Hepatocyte (in vitro differentiated cells): ENCODE measurements around the gene WDR90. TPM values are rescaled to one million over a fixed set of nuclear protein-coding genes. Genes with fewer than 3 reads are reported as not detected.

ENCODE experiments used
- DNase-seq: peaks from one replicate; pipeline ENCODE4 v3.0.0-alpha.2; 2016; ENCODE audit warnings: low spot score
- H2AFZ ChIP-seq: fragments of 200-600 bp; sonication (generic); 2 replicates; pipeline ENCODE4 v1.6.0; 2016; ENCODE audit warnings: antibody characterized with exemption, mild to moderate bottlenecking
- H3K27ac ChIP-seq: fragments of 200-600 bp; sonication (generic); 2 replicates; pipeline ENCODE4 v1.5.1; 2016; ENCODE audit warnings: mild to moderate bottlenecking
- H3K27me3 ChIP-seq: fragments of 200-600 bp; sonication (generic); 2 replicates; pipeline ENCODE4 v1.6.1; 2016
- H3K36me3 ChIP-seq: fragments of 200-600 bp; sonication (generic); replicated peaks from 2 replicates; pipeline ENCODE4 v1.5.1; 2016; ENCODE audit warnings: low read depth; ENCODE audit not compliant: insufficient read depth
- H3K4me1 ChIP-seq: fragments of 200-600 bp; sonication (generic); 2 replicates; pipeline ENCODE4 v1.5.1; 2016; ENCODE audit warnings: mild to moderate bottlenecking, moderate library complexity; ENCODE audit not compliant: insufficient read depth
- H3K4me2 ChIP-seq: fragments of 200-600 bp; sonication (generic); 2 replicates; pipeline ENCODE4 v1.6.0; 2016
- H3K4me3 ChIP-seq: fragments of 200-600 bp; sonication (generic); 2 replicates; pipeline ENCODE4 v1.5.1; 2016; ENCODE audit warnings: mild to moderate bottlenecking
- H3K79me2 ChIP-seq: fragments of 200-600 bp; sonication (generic); 2 replicates; pipeline ENCODE4 v1.6.0; 2017; ENCODE audit warnings: mild to moderate bottlenecking
- H3K9me2 ChIP-seq: fragments of 200-600 bp; sonication (generic); replicated peaks from 2 replicates; pipeline ENCODE4 v1.6.0; 2017; ENCODE audit warnings: mild to moderate bottlenecking; ENCODE audit not compliant: insufficient read depth
- H3K9me3 ChIP-seq: fragments of 200-600 bp; sonication (generic); 2 replicates; pipeline ENCODE4 v1.5.1; 2016; ENCODE audit warnings: low read depth, mild to moderate bottlenecking
- H4K20me1 ChIP-seq: fragments of 200-600 bp; sonication (generic); 2 replicates; pipeline ENCODE4 v1.6.0; 2016; ENCODE audit warnings: mild to moderate bottlenecking; ENCODE audit not compliant: insufficient read depth, poor library complexity, severe bottlenecking
- CTCF ChIP-seq: fragments of 200-600 bp; sonication (generic); IDR thresholded peaks from 2 replicates; pipeline ENCODE4 v1.5.1; 2016; ENCODE audit warnings: antibody characterized with exemption, mild to moderate bottlenecking; ENCODE audit not compliant: poor library complexity
- EZH2 ChIP-seq: fragments of 200-600 bp; sonication (generic); IDR thresholded peaks from 2 replicates; pipeline ENCODE4 v1.6.1; 2016; ENCODE audit warnings: antibody characterized with exemption, mild to moderate bottlenecking, borderline replicate concordance
- EZH2phosphoT487 ChIP-seq: fragments of 200-600 bp; sonication (generic); IDR thresholded peaks from one replicate; pipeline ENCODE4 v1.6.1; 2018; ENCODE audit warnings: antibody characterized with exemption, mild to moderate bottlenecking, low read depth, moderate library complexity; ENCODE audit not compliant: unreplicated experiment, severe bottlenecking
- WGBS: methylation state at CpG from one replicate; pipeline ENCODE4 v1.1.6; 2016; ENCODE audit warnings: low lambda C conversion rate; ENCODE audit errors: missing lambda C conversion rate; 5-methylcytosine and 5-hydroxymethylcytosine counted together
- polyA plus RNA-seq: library from polyadenylated mRNA; unstranded; fragments of >200 nt; fragmentation: Nextera tagmentation; extraction: Ambion mirVana; gene quantifications from 2 replicates; pipeline ENCODE4 v1.2.1, GENCODE V29; 2016
- total RNA-seq: library from RNA; depleted of rRNA; stranded (reverse); fragments of >200 nt; gene quantifications from 2 replicates; pipeline ENCODE4 v1.2.3, GENCODE V29; 2014

WDR90 gene
- total and polyA plus RNA-seq, 2 experiments from 2014 or later: 14.4 to 25.1 TPM

- no peak for DNase-seq
- no peak for TF ChIP-seq EZH2
- no peak for TF ChIP-seq CTCF
- TF ChIP-seq EZH2phosphoT487: no peak
- Histone ChIP-seq H3K4me2 (no peak overlapping the region), H3K9me2 (no peaks in the 10 kb centered on the region), H3K27me3 (no peaks in the 10 kb centered on the region), H3K4me3 (no peak overlapping the region), H3K36me3 (no peaks in the 10 kb centered on the region), H3K27ac (no peak overlapping the region), H4K20me1 (peaks cover 8% of the 10 kb centered on the region), H3K9me3 (no peaks in the 10 kb centered on the region), H3K79me2 (peaks cover 19% of the 10 kb centered on the region), H3K4me1 (no peaks in the 10 kb centered on the region), H2AFZ (no peak overlapping the region)
- 98% methylated on average over 37 of the region's 39 CpGs for WGBS
Observed at GRCh38 chr16:616733-617586, 32.2 kb upstream of the WDR90 start.

GRCh38 chr16:617855-618254, 31.3 kb upstream of the WDR90 start:
- H3K27ac ChIP-seq: no peak overlapping the region
- H3K79me2 ChIP-seq: peaks cover 19% of the 10 kb centered on the region
- no peaks in the 10 kb centered on the region for H3K4me1 ChIP-seq
- H3K4me2 ChIP-seq: no peak overlapping the region
- no peaks in the 10 kb centered on the region for H3K9me2 ChIP-seq
- DNase-seq: no peak
- no peaks in the 10 kb centered on the region for H3K36me3 ChIP-seq
- no peaks in the 10 kb centered on the region for H3K27me3 ChIP-seq
- no peak overlapping the region for H3K4me3 ChIP-seq
- no peak overlapping the region for H2AFZ ChIP-seq
- peaks cover 8% of the 10 kb centered on the region for H4K20me1 ChIP-seq
- WGBS: 94% methylated on average over 16 of the region's 16 CpGs
- no peaks in the 10 kb centered on the region for H3K9me3 ChIP-seq
- TF ChIP-seq EZH2 (no peak), CTCF (no peak), EZH2phosphoT487 (no peak)

DNA sequence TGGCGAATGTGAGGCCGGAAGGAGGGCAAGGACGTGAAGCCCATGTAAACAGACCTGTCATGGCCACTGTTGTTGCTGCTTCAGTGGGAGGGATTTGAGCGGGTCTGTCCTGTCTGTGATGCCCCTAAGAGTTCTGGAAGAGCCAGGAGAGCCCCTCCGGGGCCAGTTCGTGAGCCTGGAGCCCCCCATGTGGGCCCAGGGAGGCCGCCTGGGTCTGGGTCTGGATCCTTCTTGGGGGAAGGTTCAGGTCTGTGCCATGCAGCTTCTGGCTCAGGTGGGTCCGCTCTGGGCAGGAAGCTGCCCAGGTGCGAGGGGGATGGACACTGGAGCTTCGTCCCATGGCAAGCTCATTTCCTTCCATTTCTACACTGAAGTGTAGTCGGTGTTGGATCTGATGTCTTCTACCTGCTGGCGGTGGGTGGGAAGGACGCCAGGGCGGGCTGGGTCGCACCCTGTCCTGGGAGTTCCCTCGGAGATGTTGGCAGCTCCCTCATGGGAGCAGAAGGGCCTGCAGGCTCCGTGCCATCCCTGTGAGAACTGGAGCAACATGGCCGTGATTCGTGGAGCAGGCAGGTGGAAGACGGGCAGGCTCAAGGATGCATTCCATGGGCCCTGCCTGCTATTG, 29.6 kb upstream of the WDR90 start:
- Histone ChIP-seq H3K27me3 (no peaks in the 10 kb centered on the region), H3K79me2 (peaks cover 14% of the 10 kb centered on the region), H3K36me3 (no peaks in the 10 kb centered on the region), H4K20me1 (peaks cover 15% of the 10 kb centered on the region), H3K4me1 (no peaks in the 10 kb centered on the region), H3K9me2 (no peaks in the 10 kb centered on the region), H3K9me3 (no peaks in the 10 kb centered on the region), H3K4me3 (no peak overlapping the region), H3K4me2 (no peak overlapping the region), H2AFZ (no peak overlapping the region), H3K27ac (no peak overlapping the region)
- no peak for DNase-seq
- no peak for TF ChIP-seq CTCF
- no peak for TF ChIP-seq EZH2
- no peak for TF ChIP-seq EZH2phosphoT487
- 96% methylated on average over 20 of the region's 20 CpGs for WGBS
